Measurements from ENCODE around the gene TRMT2A. TPM values are rescaled to one million over a fixed set of nuclear protein-coding genes. Genes with fewer than 3 reads are reported as not detected.

TRMT2A gene
- polyA plus RNA-seq, 1 of the 3 experiments (the other 2 are of a cell fraction), result 54.6 TPM

- Histone ChIP-seq H4K20me1 (ENCODE audit: insufficient read depth) (peaks cover 71% of the 10 kb centered on the region), H3K4me3 (ENCODE audit: low read depth in 2 of 2, low read length in 1 of 2) (no peak overlapping the region), H3K9ac (no peak overlapping the region), H3K9me2 (no peaks in the 10 kb centered on the region), H3K79me2 (ENCODE audit: insufficient read depth) (peaks cover 71% of the 10 kb centered on the region), H3K36me3 (replicated peaks in 1 of 2; ENCODE audit: control insufficient read depth in 1 of 2, insufficient read depth in 2 of 2, low read length in 1 of 2) (peaks cover 0 to 8% of the 10 kb centered on the region in 2 experiments), H3K4me1 (ENCODE audit: control insufficient read depth in 1 of 2, insufficient read depth in 2 of 2, low read depth in 1 of 2, low read length in 1 of 2) (peaks cover 0 to 59% of the 10 kb centered on the region in 2 experiments; a peak in 1 of 4 replicates), H3K4me2 (no peak overlapping the region), H3F3A (replicated peaks; ENCODE audit: insufficient read depth) (no peaks in the 10 kb centered on the region), H3K27me3 (ENCODE audit: insufficient read depth) (no peaks in the 10 kb centered on the region), H2AFZ (ENCODE audit: low read depth) (no peak overlapping the region), H3K27ac (ENCODE audit: low read depth in 2 of 2, low read length in 1 of 2) (peak overlapping the region in 1 of 2 experiments; percentile 2; a peak in 1 of 4 replicates), H3K9me3 (no peaks in the 10 kb centered on the region)
- WGBS (ENCODE audit: low lambda C conversion rate), result 97% methylated on average over 5 of the region's 5 CpGs
- POLR2A ChIA-PET, result no interaction called here
- DNase-seq, result no peak
- TF ChIP-seq POLR2AphosphoS5 (IDR thresholded peaks at IDR 0.05; ENCODE audit: low read depth, low read length), result no peak
- no peak for TF ChIP-seq FOSL2 (IDR thresholded peaks at IDR 0.05; ENCODE audit: borderline replicate concordance, low read depth)
- no peak for TF ChIP-seq FOXM1 (IDR thresholded peaks at IDR 0.05; ENCODE audit: low read depth)
- TF ChIP-seq TAF1 (IDR thresholded peaks at IDR 0.05; ENCODE audit: borderline replicate concordance, low read depth, low read length), result no peak
- TF ChIP-seq USF2 (IDR thresholded peaks at IDR 0.05; ENCODE audit: borderline replicate concordance, low read depth, low read length), result no peak
- TF ChIP-seq MAX (IDR thresholded peaks at IDR 0.05; ENCODE audit: low read depth), result no peak
- no peak for TF ChIP-seq RXRA (IDR thresholded peaks at IDR 0.05; ENCODE audit: borderline replicate concordance, low read depth)
- TF ChIP-seq JUND (IDR thresholded peaks at IDR 0.05), result no peak
- TF ChIP-seq TCF12 (IDR thresholded peaks at IDR 0.05), result no peak
- TF ChIP-seq ZBTB33 (IDR thresholded peaks at IDR 0.05; ENCODE audit: borderline replicate concordance, low read depth), result no peak
- no peak for TF ChIP-seq TEAD4 (IDR thresholded peaks at IDR 0.05; ENCODE audit: borderline replicate concordance, insufficient read depth)
- TF ChIP-seq SMC3 (IDR thresholded peaks at IDR 0.05; ENCODE audit: low read depth, low read length), result no peak
- no peak for TF ChIP-seq RAD21 (IDR thresholded peaks at IDR 0.05; ENCODE audit: low read length)
- TF ChIP-seq FOXJ3 (CRISPR knock-in tag; IDR thresholded peaks at IDR 0.05), result no peak
- no peak for TF ChIP-seq YY1 (IDR thresholded peaks at IDR 0.05; ENCODE audit: low read depth)
- no peak for TF ChIP-seq EZH2phosphoT487 (IDR thresholded peaks at IDR 0.05; ENCODE audit: borderline replicate concordance, low read depth)
- CTCF ChIA-PET, result interaction anchor here (0.6 kb wide), 1 partner anchor 21 kb away, joined by 3 read pairs; no protein-coding TSS in a partner anchor
These were observed 19.5 kb upstream of the TRMT2A start for GRCh38 chr22:20136603-20136873.

Data from SK-N-SH (cell line).